PFSK-1 (cell line): ENCODE measurements around the gene BSND.

ENCODE experiments used
- FOXP2 ChIP-seq: optimal IDR thresholded peaks from 2 replicates; pipeline ENCODE3; 2011; ENCODE audit warnings: borderline replicate concordance, control low read depth, inconsistent platforms; ENCODE audit not compliant: insufficient read depth; ENCODE audit errors: extremely low read length, extremely low read depth
- POLR2AphosphoS5 ChIP-seq: IDR thresholded peaks from 2 replicates; pipeline ENCODE4 v1.6.1; 2012; ENCODE audit warnings: low read depth, mild to moderate bottlenecking, control low read depth, low read length, moderate library complexity
- SIN3A ChIP-seq: IDR thresholded peaks from 2 replicates; pipeline ENCODE4 v1.6.1; 2012; ENCODE audit warnings: mild to moderate bottlenecking, low read length, moderate library complexity, borderline replicate concordance; ENCODE audit not compliant: insufficient read depth
- TAF1 ChIP-seq: IDR thresholded peaks from 2 replicates; pipeline ENCODE4 v1.6.1; 2012; ENCODE audit warnings: low read length, control low read depth, borderline replicate concordance; ENCODE audit not compliant: insufficient read depth
- TF ChIP-seq, protein P1 (sequence below), 2 experiments: IDR thresholded peaks; 2 replicates each; pipeline versions ENCODE4 v1.6.1 to v1.8.0; 2011 to 2012; ENCODE audit warnings: low read depth in 2 of 2, low read length in 2 of 2, control low read depth in 1 of 2, inconsistent platforms in 1 of 2, mild to moderate bottlenecking in 1 of 2, moderate library complexity in 1 of 2; ENCODE audit not compliant: insufficient read depth in 1 of 2

Gene BSND

DNA sequence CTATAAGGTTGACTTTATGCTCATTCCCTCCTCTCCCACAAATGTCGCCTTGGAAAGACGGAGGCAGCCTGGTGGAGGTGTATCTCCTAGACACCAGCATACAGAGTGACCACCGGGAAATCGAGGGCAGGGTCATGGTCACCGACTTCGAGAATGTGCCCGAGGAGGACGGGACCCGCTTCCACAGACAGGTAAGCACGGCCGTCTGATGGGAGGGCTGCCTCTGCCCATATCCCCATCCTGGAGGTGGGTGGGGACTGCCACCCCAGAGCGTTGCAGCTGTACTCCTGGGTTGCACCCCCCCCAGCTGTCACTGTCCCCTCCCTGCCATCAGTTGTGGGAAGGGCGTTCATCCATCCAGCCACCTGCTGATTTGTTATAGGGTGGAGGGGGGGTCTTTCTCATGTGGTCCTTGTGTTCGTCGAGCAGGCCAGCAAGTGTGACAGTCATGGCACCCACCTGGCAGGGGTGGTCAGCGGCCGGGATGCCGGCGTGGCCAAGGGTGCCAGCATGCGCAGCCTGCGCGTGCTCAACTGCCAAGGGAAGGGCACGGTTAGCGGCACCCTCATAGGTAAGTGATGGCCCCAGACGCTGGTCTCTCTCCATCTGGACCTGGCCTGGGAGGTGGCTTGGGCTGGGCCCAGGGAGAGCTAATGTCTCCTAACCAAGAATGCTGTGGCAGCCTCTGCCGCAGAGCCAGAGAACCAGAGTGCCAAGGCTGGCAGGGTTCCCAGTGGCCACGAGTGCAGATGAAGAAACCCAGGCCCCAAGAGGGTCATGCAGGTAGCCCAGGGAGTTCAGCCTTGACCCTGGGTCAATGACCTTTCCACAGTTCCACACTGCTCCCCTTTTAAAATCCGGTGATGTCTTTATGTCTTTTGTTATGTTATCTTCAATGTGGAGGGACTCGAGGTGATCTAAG, 53.7 kb downstream of the BSND start:
- no peak for TF ChIP-seq POLR2AphosphoS5
- no peak for TF ChIP-seq TAF1
- no peak for TF ChIP-seq FOXP2
- TF ChIP-seq, protein P1, sequence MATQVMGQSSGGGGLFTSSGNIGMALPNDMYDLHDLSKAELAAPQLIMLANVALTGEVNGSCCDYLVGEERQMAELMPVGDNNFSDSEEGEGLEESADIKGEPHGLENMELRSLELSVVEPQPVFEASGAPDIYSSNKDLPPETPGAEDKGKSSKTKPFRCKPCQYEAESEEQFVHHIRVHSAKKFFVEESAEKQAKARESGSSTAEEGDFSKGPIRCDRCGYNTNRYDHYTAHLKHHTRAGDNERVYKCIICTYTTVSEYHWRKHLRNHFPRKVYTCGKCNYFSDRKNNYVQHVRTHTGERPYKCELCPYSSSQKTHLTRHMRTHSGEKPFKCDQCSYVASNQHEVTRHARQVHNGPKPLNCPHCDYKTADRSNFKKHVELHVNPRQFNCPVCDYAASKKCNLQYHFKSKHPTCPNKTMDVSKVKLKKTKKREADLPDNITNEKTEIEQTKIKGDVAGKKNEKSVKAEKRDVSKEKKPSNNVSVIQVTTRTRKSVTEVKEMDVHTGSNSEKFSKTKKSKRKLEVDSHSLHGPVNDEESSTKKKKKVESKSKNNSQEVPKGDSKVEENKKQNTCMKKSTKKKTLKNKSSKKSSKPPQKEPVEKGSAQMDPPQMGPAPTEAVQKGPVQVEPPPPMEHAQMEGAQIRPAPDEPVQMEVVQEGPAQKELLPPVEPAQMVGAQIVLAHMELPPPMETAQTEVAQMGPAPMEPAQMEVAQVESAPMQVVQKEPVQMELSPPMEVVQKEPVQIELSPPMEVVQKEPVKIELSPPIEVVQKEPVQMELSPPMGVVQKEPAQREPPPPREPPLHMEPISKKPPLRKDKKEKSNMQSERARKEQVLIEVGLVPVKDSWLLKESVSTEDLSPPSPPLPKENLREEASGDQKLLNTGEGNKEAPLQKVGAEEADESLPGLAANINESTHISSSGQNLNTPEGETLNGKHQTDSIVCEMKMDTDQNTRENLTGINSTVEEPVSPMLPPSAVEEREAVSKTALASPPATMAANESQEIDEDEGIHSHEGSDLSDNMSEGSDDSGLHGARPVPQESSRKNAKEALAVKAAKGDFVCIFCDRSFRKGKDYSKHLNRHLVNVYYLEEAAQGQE (IDR thresholded peaks at IDR 0.05; ENCODE audit: insufficient read depth in 1 of 2, low read depth in 2 of 2, low read length in 2 of 2) = no peak
- no peak for TF ChIP-seq SIN3A

DNA sequence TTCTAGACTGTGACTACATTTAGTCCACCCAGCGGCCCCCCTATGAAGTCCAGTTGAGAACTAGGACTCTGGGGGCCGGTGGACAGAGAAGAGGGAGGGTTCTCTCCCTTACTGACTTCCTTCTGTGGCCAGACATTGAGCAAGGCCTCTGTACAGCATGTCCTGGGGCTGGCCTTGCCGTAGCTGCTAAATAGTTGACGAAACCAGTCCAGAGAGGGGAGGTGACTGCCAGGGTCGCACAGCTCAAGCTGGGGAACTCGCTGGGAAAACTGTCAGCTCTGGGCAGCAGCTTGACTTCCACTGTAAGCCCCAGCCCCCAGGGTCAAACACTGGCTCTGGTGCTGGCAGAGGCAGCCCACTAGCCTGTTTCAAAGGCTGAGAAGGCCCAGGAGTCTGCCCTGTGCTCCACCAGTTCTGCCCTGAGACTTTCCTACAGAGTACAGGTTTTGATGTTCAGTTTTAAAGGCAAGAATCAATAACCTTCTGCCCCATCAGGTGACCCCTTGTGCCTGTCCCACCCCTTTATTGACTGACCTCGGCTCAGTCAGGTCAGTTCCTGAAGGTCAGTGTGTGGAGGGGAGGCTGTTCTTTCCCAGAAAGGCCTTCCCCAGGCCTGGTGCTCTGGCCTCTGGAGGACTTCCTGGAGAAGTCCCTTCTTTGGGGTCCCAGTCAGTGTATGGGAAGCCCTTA, 54.7 kb downstream of the BSND start:
- TF ChIP-seq SIN3A (no peak), POLR2AphosphoS5 (no peak), TAF1 (no peak), FOXP2 (no peak)
- TF ChIP-seq, protein P1 (IDR thresholded peaks at IDR 0.05; ENCODE audit: insufficient read depth in 1 of 2, low read depth in 2 of 2, low read length in 2 of 2) = no peak

DNA sequence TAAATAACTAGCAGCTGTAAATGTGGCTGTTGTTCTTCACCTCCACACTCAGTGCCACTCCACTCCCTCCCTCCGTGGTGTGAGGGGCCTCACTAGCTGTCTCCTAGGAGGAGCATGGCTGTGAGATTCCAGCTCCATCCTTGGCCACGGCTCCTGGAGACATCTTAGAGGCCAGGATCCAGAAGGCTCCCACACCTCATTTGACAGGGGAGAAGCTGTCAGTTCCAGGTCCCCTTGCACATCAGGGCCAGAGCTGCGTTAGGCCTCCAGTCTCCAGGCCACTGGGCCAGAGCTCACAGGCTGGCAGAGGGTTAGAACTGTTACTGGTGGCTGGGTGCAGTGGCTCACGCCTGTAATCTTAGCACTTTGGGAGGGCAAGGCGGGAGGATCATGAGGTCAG, 55.7 kb downstream of the BSND start:
- TF ChIP-seq POLR2AphosphoS5 = no peak
- no peak for TF ChIP-seq FOXP2
- TF ChIP-seq, protein P1 (IDR thresholded peaks at IDR 0.05; ENCODE audit: insufficient read depth in 1 of 2, low read depth in 2 of 2, low read length in 2 of 2) = no peak
- no peak for TF ChIP-seq TAF1
- TF ChIP-seq SIN3A = no peak

DNA sequence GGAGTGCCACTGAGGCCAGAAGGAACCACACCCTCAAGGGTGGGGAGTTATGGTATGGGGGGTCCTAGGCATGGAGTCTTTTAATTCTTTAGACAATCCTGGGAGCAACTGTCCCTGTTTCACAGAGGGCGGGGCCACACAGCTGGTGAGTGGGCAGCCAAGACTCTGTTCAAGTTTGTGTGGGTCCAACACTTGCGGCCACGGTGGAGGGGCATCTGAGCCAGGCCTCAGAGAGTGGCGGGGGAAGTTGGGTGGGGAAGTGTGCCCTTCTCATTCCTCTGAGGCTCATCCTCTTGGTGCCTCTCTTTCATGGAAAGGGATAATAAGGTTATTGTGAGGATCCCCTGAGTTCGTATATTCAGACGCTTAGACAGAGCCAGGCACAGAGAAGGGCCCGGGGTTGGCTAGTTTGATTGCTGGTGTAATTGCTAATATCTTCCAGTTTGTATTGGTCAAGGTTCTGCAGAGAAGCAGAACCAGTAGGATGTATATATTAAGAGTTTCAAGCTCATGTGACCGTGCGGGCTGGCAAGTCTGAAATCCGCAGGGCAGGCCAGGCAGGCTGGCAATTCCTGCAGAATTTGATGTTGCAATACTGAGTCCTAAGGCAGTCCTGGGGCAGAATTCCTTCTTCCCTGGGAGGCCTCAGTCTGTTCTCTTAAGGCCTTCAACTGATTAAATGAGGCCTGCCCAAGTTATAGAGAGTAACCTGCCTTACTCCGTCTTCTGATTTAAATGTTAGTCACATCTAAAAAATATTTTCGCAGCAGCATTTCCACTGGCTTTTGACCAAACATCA, 56.5 kb downstream of the BSND start:
- TF ChIP-seq, protein P1 (IDR thresholded peaks at IDR 0.05; ENCODE audit: insufficient read depth in 1 of 2, low read depth in 2 of 2, low read length in 2 of 2) = no peak
- TF ChIP-seq SIN3A (no peak), POLR2AphosphoS5 (no peak), FOXP2 (no peak), TAF1 (no peak)
